ENCODE results near the gene L3MBTL1.

Gene L3MBTL1

DNA sequence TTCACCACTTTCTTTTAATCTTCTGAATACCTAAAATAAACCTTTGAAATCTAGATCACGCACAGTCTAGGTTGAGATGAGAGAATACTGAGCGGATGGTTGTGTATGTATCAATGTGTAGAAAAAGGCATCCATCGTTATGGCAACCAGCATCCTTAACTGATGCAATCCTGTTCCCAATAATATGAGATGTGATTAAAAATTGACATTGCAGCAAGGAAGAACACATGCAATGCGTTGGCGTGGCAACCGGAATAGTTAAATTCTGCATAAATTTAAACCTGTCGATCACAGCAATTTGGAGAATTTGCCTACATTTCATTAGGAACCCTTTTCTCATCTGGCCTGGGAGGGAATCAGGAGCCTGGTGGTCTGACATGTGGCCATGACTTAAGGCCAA is 1.3 kb upstream of the L3MBTL1 start:
- no peak for DNase-seq (ENCODE audit: low read depth)

GRCh38 chr20:43508106-43508505 is 609 bp downstream of the L3MBTL1 start:
- DNase-seq (ENCODE audit: low read depth), result no peak

- DNase-seq (ENCODE audit: low read depth), result no peak
Observed at GRCh38 chr20:43508604-43509040, 1.1 kb downstream of the L3MBTL1 start.

DNA sequence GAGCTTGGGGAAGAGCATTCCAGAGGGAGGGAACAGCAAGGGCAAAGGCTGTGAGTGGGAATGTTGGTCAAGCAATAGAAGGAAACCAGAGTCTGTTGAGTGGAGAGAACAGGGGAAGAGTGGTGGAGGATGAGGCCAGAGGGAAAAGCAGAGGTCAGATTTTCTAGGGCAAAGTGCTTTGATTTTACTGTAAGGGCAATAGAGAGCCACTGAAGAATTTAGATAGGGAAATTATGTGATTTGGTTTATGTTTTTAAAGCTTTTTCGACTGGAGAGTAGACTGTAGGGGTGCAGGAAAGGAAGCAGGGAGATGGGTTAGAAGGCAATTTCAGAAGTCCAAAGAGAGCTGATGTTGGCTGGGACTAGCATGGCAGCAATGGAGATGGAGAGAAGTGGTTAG is 4.4 kb downstream of the L3MBTL1 start:
- no peak for DNase-seq (ENCODE audit: low read depth)

- DNase-seq (ENCODE audit: low read depth), result no peak
Observed at GRCh38 chr20:43513372-43513930, 6.0 kb downstream of the L3MBTL1 start.

- DNase-seq (ENCODE audit: low read depth), result peak; percentile 78
Observed at GRCh38 chr20:43513931-43514647, 6.6 kb downstream of the L3MBTL1 start.

DNA sequence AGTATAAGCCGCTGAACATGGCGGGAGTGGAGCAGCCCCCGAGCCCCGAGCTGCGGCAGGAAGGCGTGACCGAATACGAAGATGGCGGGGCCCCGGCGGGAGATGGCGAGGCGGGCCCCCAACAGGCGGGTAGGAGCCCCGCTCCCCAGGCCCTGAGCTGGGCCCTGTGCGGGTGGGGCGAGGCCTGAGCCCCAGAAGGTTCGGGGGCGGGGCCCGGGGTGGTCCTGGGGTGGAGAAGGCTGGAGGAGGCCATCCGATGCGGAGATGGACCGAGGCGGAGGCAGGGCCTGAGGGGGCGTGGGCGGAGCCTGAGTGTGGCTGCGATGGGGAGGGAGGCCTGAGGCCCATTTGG is 7.1 kb downstream of the L3MBTL1 start:
- no peak for DNase-seq (ENCODE audit: low read depth)

DNA sequence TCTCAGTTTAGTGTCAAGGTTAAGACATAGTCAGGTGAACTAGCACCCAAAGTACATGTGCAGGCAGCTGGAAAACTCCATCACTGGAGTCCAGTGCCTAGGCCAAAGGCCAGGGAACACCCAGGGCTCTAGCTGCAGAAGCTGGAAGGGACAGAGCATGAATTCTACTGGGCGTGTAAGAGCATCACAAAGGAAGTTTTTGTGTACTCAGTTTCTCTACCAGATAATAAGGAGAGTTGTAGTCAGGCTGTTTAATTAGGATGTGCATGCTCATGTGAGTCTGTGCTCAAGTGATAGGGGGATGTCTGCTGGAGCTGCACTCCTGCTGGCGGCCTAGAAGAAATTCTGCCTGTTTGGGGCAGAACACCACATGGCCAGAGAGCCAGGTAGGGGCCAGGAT is 8.1 kb downstream of the L3MBTL1 start:
- DNase-seq (ENCODE audit: low read depth), result no peak

GRCh38 chr20:43516251-43516824 is 8.8 kb downstream of the L3MBTL1 start:
- DNase-seq (ENCODE audit: low read depth), result no peak

GRCh38 chr20:43520074-43520630 is 12.7 kb downstream of the L3MBTL1 start:
- no peak for DNase-seq (ENCODE audit: low read depth)

- DNase-seq (ENCODE audit: low read depth), result no peak
Observed at GRCh38 chr20:43525021-43525420, 17.5 kb downstream of the L3MBTL1 start.

DNA sequence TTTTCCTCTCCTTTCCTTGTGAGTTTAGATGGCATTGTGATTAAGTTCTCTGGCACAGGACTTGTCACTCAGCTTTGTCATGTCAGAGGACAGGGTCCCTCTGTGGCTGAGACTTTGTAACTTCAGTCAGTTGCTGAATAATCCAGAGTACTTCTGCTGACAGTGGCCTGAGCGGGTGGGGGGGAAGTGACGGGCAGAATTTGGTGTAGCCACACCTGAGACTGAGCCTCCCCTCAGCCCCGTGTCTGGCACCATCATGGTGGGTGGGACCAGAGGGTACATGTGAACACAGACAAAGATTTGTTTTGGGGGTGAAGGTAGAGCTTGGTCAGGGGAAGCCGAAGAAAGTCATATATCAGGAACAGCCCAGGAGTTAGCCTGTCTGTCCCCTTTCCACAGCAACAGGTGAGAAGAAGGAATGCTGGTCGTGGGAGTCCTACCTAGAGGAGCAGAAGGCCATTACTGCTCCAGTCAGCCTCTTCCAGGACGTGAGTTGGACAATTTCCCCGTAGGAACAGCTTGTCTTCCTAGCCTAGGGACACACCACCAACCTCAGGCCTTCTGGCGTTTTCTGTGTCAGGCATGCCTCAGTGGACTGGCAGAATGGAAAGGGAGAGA is 20.9 kb downstream of the L3MBTL1 start:
- DNase-seq (ENCODE audit: low read depth), result no peak

- DNase-seq (ENCODE audit: low read depth), result no peak
Observed at GRCh38 chr20:43529051-43529450, 21.6 kb downstream of the L3MBTL1 start.

GRCh38 chr20:43529457-43530153 is 22.1 kb downstream of the L3MBTL1 start:
- no peak for DNase-seq (ENCODE audit: low read depth)

- no peak for DNase-seq (ENCODE audit: low read depth)
Observed at GRCh38 chr20:43530321-43531090, 23.0 kb downstream of the L3MBTL1 start.

DNA sequence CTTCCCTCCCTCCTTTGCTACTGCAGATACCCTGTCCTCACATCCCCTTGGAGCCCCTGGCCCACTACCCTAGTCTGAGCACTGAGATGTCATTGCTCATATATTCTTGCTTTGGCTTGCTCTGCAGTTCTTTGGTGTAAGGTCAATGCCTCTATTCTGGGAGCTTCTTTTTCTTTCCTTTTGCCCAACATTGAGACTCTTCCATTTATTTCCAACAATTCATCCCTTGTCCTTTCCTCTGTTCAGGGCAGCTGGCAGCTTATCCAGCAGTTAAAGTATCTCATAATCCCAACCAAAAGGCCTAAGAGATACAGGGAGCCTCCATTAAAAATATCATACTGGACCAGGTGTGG is 23.6 kb downstream of the L3MBTL1 start:
- DNase-seq (ENCODE audit: low read depth), result no peak

GRCh38 chr20:43532416-43533055 is 25.0 kb downstream of the L3MBTL1 start:
- DNase-seq (ENCODE audit: low read depth), result no peak

DNA sequence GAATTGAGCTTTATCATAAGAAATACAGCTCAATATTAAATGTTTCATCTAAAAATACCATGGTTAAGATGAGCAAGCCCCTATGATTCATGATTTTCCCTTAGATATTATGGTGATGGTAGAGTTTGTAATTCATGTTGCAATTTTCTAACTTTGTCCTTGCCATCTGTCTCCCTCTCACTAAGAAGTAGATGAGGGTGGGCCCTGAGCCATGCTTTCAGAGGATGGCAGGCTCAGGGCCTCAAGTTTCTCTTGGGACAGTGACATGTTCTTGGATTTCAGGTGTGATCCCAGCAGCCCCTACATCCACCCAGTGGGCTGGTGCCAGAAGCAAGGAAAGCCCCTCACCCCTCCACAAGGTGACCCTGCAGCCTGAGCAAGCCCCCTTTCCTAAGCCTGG is 25.6 kb downstream of the L3MBTL1 start:
- no peak for DNase-seq (ENCODE audit: low read depth)

GRCh38 chr20:43534016-43534415 is 26.5 kb downstream of the L3MBTL1 start:
- no peak for DNase-seq (ENCODE audit: low read depth)

- DNase-seq (ENCODE audit: low read depth), result no peak
Observed at GRCh38 chr20:43534791-43535350, 27.4 kb downstream of the L3MBTL1 start.

Data from activated T-helper 9 cell treated with anti-CD3 and anti-CD28 coated beads, Interleukin-2, amount 50 U/mL, for 16 hours (primary cell).